HEK293 (cell line): Measurements from ENCODE around the gene LLGL2.

Experiments used
- CTCF ChIA-PET: fragments of 350-600 bp; formaldehyde crosslinking; extraction: SDS; loops from one replicate; lab custom pipeline; 2021; ENCODE audit warnings: antibody characterized with exemption; lab: Yijun Ruan, JAX
- POLR2A ChIA-PET: fragments of 300-600 bp; formaldehyde crosslinking; extraction: SDS; loops from one replicate; lab custom pipeline; 2020; ENCODE audit warnings: antibody characterized with exemption, inconsistent platforms; lab: Yijun Ruan, JAX
- H3K27ac ChIP-seq: fragments of 200-500 bp; sonication (Bioruptor generic); 2 replicates; pipeline ENCODE4 v1.5.1; 2014; ENCODE audit warnings: low read depth, low read length, control low read depth, inconsistent platforms; ENCODE audit errors: extremely low read depth
- H3K36me3 ChIP-seq, 2 experiments: fragments of 200-500 bp in 1 of 2; sonication (Bioruptor generic) in 1 of 2; 1 replicate in 1 of 2; 2 replicates in 1 of 2; pipeline ENCODE4 v1.5.1; 2014 to 2017; ENCODE audit warnings: inconsistent platforms in 2 of 2, low read length in 2 of 2; ENCODE audit not compliant: control insufficient read depth in 2 of 2, insufficient read depth in 1 of 2
- H3K4me1 ChIP-seq: fragments of 200-500 bp; sonication (Bioruptor generic); 2 replicates; pipeline ENCODE4 v1.5.1; 2014; ENCODE audit warnings: mild to moderate bottlenecking, low read length, inconsistent platforms; ENCODE audit not compliant: control insufficient read depth, insufficient read depth
- H3K4me3 ChIP-seq: 2 replicates; pipeline ENCODE4 v1.5.1; 2011; ENCODE audit warnings: low read depth, mild to moderate bottlenecking, control low read depth, low read length, moderate library complexity
- H3K9me3 ChIP-seq: fragments of 200-500 bp; sonication (Bioruptor generic); 2 replicates; pipeline ENCODE4 v1.5.1; 2014; ENCODE audit warnings: low read depth, low read length, inconsistent platforms; ENCODE audit not compliant: control insufficient read depth, insufficient read depth
- FEZF1 ChIP-seq: fragments of 450-650 bp; formaldehyde crosslinking; IDR thresholded peaks from 2 replicates; pipeline ENCODE4 v1.5.1; 2016; ENCODE audit warnings: missing biosample characterization, missing genetic modification characterization
- OVOL3 ChIP-seq: fragments of 450-650 bp; formaldehyde crosslinking; IDR thresholded peaks from 2 replicates; pipeline ENCODE4 v1.5.1; 2016; ENCODE audit warnings: missing biosample characterization, missing genetic modification characterization
- REPIN1 ChIP-seq: fragments of 450-650 bp; formaldehyde crosslinking; IDR thresholded peaks from 2 replicates; pipeline ENCODE4 v1.5.1; 2017; ENCODE audit warnings: missing biosample characterization, missing genetic modification characterization, low read depth
- ZBTB20 ChIP-seq: fragments of 450-650 bp; formaldehyde crosslinking; IDR thresholded peaks from 2 replicates; pipeline ENCODE4 v1.5.1; 2016; ENCODE audit warnings: missing biosample characterization, missing genetic modification characterization
- ZBTB48 ChIP-seq: fragments of 450-650 bp; formaldehyde crosslinking; IDR thresholded peaks from 2 replicates; pipeline ENCODE4 v1.5.1; 2016; ENCODE audit warnings: missing biosample characterization, missing genetic modification characterization
- ZFP41 ChIP-seq: fragments of 450-650 bp; formaldehyde crosslinking; IDR thresholded peaks from 2 replicates; pipeline ENCODE4 v1.5.1; 2016; ENCODE audit warnings: missing biosample characterization, missing genetic modification characterization, borderline replicate concordance
- ZNF274 ChIP-seq, 2 experiments: fragments of 200-500 bp in 1 of 2; fragments of 450-650 bp in 1 of 2; sonication (Bioruptor generic) in 1 of 2; formaldehyde crosslinking in 1 of 2; IDR thresholded peaks; 2 replicates each; pipeline versions ENCODE4 v1.5.1 to v1.6.1; 2014 to 2016; ENCODE audit warnings: borderline replicate concordance in 1 of 2, inconsistent platforms in 1 of 2, low read length in 1 of 2, missing biosample characterization in 1 of 2, missing genetic modification characterization in 1 of 2
- ZNF416 ChIP-seq: fragments of 450-650 bp; formaldehyde crosslinking; IDR thresholded peaks from 2 replicates; pipeline ENCODE4 v1.5.1; 2016; ENCODE audit warnings: missing biosample characterization, missing genetic modification characterization
- ZNF423 ChIP-seq: fragments of 450-650 bp; formaldehyde crosslinking; IDR thresholded peaks from 2 replicates; pipeline ENCODE4 v1.5.1; 2016; ENCODE audit warnings: missing biosample characterization, missing genetic modification characterization
- ZNF747 ChIP-seq: fragments of 450-650 bp; formaldehyde crosslinking; IDR thresholded peaks from 2 replicates; pipeline ENCODE4 v1.5.1; 2016; ENCODE audit warnings: missing biosample characterization, missing genetic modification characterization
- ZNF777 ChIP-seq: fragments of 450-650 bp; formaldehyde crosslinking; IDR thresholded peaks from 2 replicates; pipeline ENCODE4 v1.5.1; 2017; ENCODE audit warnings: missing biosample characterization, missing genetic modification characterization, borderline replicate concordance
- ZSCAN30 ChIP-seq: fragments of 450-650 bp; IDR thresholded peaks from 2 replicates; pipeline ENCODE4 v1.5.1; 2018; ENCODE audit warnings: missing biosample characterization, mild to moderate bottlenecking, missing genetic modification characterization, moderate library complexity
- TF ChIP-seq, protein P1 (sequence below): fragments of 450-650 bp; formaldehyde crosslinking; IDR thresholded peaks from 2 replicates; pipeline ENCODE4 v1.5.1; 2016; ENCODE audit warnings: missing biosample characterization, missing genetic modification characterization
- TF ChIP-seq, protein P2 (sequence below): fragments of 450-650 bp; formaldehyde crosslinking; IDR thresholded peaks from 2 replicates; pipeline ENCODE4 v1.5.1; 2016; ENCODE audit warnings: missing biosample characterization, missing genetic modification characterization
- TF ChIP-seq, protein P3 (sequence below): fragments of 450-650 bp; formaldehyde crosslinking; IDR thresholded peaks from 2 replicates; pipeline ENCODE4 v1.5.1; 2016; ENCODE audit warnings: missing biosample characterization, missing genetic modification characterization, low read depth
- TF ChIP-seq, protein P4 (sequence below): fragments of 450-650 bp; formaldehyde crosslinking; IDR thresholded peaks from 2 replicates; pipeline ENCODE4 v1.5.1; 2017; ENCODE audit warnings: missing biosample characterization, mild to moderate bottlenecking, missing genetic modification characterization, moderate library complexity
- TF ChIP-seq, protein P5 (sequence below): fragments of 450-650 bp; formaldehyde crosslinking; IDR thresholded peaks from 2 replicates; pipeline ENCODE4 v1.5.1; 2016; ENCODE audit warnings: missing biosample characterization, missing genetic modification characterization
- TF ChIP-seq, protein P6 (sequence below): fragments of 450-650 bp; formaldehyde crosslinking; IDR thresholded peaks from 2 replicates; pipeline ENCODE4 v1.5.1; 2017; ENCODE audit warnings: missing biosample characterization, missing genetic modification characterization
- TF ChIP-seq, protein P7 (sequence below): fragments of 450-650 bp; formaldehyde crosslinking; IDR thresholded peaks from 2 replicates; pipeline ENCODE4 v1.5.1; 2016; ENCODE audit warnings: missing biosample characterization, missing genetic modification characterization

LLGL2 gene

DNA sequence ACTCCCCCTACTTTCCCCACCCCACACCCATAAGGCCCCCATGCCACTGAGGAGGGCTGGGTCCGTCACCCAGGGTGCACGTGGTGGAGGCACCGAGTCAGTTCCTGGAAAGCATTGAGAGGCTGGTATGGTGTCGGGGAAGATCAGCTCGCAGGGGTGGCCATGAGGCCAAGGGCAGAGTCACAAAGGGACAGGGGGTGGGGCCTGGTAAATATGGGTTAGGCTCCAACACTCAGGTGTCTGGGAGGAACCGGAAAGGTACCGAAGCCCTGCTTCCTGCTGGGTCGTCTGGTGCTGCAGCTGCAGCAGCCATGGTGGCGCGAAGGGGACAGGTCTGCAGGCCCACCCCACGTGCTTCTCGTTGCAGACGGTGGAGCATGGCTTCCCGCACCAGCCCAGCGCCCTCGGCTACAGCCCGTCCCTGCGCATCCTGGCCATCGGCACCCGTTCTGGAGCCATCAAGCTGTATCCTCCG, 30.2 kb downstream of the LLGL2 start:
- Histone ChIP-seq H3K4me1 (0 out of 2 replicates have a peak, but pooled peaks cover 5% of the 10 kb centered on the region), H3K4me3 (no peak overlapping the region), H3K9me3 (no peaks in the 10 kb centered on the region), H3K27ac (no peak overlapping the region), H3K36me3 (no peaks in the 10 kb centered on the region)
- TF ChIP-seq ZFP41 (tag by site-specific recombination) (no peak), REPIN1 (no peak), ZNF747 (tag by site-specific recombination) (no peak)
- TF ChIP-seq, protein P1, sequence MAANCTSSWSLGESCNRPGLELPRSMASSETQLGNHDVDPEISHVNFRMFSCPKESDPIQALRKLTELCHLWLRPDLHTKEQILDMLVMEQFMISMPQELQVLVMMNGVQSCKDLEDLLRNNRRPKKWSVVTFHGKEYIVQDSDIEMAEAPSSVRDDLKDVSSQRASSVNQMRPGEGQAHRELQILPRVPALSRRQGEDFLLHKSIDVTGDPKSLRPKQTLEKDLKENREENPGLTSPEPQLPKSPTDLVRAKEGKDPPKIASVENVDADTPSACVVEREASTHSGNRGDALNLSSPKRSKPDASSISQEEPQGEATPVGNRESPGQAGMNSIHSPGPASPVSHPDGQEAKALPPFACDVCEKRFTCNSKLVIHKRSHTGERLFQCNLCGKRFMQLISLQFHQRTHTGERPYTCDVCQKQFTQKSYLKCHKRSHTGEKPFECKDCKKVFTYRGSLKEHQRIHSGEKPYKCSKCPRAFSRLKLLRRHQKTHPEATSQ (tag by site-specific recombination) = 0 out of 2 replicates have a peak, but pooled peaks have one; percentile 26
- TF ChIP-seq, protein P2, sequence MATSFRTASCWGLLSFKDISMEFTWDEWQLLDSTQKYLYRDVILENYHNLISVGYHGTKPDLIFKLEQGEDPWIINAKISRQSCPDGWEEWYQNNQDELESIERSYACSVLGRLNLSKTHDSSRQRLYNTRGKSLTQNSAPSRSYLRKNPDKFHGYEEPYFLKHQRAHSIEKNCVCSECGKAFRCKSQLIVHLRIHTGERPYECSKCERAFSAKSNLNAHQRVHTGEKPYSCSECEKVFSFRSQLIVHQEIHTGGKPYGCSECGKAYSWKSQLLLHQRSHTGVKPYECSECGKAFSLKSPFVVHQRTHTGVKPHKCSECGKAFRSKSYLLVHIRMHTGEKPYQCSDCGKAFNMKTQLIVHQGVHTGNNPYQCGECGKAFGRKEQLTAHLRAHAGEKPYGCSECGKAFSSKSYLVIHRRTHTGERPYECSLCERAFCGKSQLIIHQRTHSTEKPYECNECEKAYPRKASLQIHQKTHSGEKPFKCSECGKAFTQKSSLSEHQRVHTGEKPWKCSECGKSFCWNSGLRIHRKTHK (tag by site-specific recombination) = no peak
- ChIA-PET POLR2A (interaction anchor here (0.5 to 0.7 kb wide), 2 partner anchors 38 to 162 kb away, joined by 3 to 6 read pairs; no protein-coding TSS in a partner anchor), CTCF (interaction anchor here (0.6 to 1.3 kb wide), 3 partner anchors 13 to 115 kb away, joined by 4 to 6 read pairs (median 4); no protein-coding TSS in a partner anchor)

DNA sequence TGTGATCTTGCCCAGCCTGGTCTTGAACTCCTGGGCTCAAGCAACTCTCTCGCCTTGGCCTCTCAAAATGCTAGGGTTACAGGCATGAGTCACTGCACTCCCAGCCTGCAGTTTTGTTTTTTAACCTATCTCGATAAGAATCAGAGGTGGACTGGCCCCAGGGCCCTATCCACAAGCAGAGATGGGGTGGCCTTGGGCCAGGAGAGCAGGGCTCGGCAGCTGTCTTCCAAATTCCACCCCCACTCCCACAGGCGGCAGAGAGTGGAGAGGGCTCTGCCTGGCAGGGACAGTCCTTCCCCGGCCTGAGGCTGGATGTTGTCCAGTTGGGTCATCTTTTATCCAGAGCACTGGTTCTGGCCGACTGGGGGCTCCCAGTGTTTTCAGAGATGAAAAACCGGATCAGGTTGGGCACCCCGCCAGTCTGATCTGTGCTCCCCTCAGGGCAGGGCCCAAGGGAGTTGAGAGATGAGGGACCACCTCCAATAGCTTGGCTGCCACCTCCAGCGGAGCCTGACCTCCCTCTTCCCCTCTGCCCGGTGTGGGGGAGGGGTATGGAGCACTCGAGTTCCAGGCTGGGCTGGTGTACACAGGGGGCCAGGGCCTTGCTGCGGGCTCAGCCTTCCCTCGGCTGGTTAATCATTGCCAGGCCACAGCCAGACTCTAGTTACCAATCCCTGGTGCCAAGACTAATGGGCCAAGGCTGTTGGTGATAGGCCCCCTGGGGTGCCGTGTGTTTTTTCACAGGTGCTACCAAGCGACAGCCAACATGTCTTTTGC, 31.8 kb downstream of the LLGL2 start:
- Histone ChIP-seq H3K4me3 (no peak overlapping the region), H3K27ac (peak overlapping the region; percentile 36; the same call in 1 of the 2 replicates), H3K9me3 (no peaks in the 10 kb centered on the region), H3K4me1 (0 out of 2 replicates have a peak, but pooled peaks cover 5% of the 10 kb centered on the region), H3K36me3 (no peaks in the 10 kb centered on the region)
- POLR2A ChIA-PET = no interaction called here
- CTCF ChIA-PET = no interaction called here
- TF ChIP-seq ZNF777 (tag by site-specific recombination) (no peak), ZBTB20 (tag by site-specific recombination) (no peak), FEZF1 (tag by site-specific recombination) (peak; percentile 59), ZNF416 (tag by site-specific recombination) (no peak), OVOL3 (tag by site-specific recombination) (no peak), ZBTB48 (tag by site-specific recombination) (0 out of 2 replicates have a peak, but pooled peaks have one; percentile 24), ZSCAN30 (tag by site-specific recombination) (no peak), ZNF274 (IDR thresholded peaks at IDR 0.05; ENCODE audit: low read length) (no peak), ZNF274 (tag by site-specific recombination; IDR thresholded peaks at IDR 0.05; ENCODE audit: borderline replicate concordance) (no peak), ZNF423 (tag by site-specific recombination) (0 out of 2 replicates have a peak, but pooled peaks have one; percentile 18)
- TF ChIP-seq, protein P3, sequence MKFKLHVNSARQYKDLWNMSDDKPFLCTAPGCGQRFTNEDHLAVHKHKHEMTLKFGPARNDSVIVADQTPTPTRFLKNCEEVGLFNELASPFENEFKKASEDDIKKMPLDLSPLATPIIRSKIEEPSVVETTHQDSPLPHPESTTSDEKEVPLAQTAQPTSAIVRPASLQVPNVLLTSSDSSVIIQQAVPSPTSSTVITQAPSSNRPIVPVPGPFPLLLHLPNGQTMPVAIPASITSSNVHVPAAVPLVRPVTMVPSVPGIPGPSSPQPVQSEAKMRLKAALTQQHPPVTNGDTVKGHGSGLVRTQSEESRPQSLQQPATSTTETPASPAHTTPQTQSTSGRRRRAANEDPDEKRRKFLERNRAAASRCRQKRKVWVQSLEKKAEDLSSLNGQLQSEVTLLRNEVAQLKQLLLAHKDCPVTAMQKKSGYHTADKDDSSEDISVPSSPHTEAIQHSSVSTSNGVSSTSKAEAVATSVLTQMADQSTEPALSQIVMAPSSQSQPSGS = no peak
- TF ChIP-seq, protein P4, sequence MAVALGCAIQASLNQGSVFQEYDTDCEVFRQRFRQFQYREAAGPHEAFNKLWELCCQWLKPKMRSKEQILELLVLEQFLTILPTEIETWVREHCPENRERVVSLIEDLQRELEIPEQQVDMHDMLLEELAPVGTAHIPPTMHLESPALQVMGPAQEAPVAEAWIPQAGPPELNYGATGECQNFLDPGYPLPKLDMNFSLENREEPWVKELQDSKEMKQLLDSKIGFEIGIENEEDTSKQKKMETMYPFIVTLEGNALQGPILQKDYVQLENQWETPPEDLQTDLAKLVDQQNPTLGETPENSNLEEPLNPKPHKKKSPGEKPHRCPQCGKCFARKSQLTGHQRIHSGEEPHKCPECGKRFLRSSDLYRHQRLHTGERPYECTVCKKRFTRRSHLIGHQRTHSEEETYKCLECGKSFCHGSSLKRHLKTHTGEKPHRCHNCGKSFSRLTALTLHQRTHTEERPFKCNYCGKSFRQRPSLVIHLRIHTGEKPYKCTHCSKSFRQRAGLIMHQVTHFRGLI = no peak
- TF ChIP-seq, protein P5, sequence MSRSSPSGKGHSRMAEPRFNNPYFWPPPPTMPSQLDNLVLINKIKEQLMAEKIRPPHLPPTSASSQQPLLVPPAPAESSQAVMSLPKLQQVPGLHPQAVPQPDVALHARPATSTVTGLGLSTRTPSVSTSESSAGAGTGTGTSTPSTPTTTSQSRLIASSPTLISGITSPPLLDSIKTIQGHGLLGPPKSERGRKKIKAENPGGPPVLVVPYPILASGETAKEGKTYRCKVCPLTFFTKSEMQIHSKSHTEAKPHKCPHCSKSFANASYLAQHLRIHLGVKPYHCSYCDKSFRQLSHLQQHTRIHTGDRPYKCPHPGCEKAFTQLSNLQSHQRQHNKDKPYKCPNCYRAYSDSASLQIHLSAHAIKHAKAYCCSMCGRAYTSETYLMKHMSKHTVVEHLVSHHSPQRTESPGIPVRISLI (tag by site-specific recombination) = 0 out of 2 replicates have a peak, but pooled peaks have one; percentile 16
- TF ChIP-seq, protein P6, sequence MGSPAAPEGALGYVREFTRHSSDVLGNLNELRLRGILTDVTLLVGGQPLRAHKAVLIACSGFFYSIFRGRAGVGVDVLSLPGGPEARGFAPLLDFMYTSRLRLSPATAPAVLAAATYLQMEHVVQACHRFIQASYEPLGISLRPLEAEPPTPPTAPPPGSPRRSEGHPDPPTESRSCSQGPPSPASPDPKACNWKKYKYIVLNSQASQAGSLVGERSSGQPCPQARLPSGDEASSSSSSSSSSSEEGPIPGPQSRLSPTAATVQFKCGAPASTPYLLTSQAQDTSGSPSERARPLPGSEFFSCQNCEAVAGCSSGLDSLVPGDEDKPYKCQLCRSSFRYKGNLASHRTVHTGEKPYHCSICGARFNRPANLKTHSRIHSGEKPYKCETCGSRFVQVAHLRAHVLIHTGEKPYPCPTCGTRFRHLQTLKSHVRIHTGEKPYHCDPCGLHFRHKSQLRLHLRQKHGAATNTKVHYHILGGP (tag by site-specific recombination) = no peak
- TF ChIP-seq, protein P7, sequence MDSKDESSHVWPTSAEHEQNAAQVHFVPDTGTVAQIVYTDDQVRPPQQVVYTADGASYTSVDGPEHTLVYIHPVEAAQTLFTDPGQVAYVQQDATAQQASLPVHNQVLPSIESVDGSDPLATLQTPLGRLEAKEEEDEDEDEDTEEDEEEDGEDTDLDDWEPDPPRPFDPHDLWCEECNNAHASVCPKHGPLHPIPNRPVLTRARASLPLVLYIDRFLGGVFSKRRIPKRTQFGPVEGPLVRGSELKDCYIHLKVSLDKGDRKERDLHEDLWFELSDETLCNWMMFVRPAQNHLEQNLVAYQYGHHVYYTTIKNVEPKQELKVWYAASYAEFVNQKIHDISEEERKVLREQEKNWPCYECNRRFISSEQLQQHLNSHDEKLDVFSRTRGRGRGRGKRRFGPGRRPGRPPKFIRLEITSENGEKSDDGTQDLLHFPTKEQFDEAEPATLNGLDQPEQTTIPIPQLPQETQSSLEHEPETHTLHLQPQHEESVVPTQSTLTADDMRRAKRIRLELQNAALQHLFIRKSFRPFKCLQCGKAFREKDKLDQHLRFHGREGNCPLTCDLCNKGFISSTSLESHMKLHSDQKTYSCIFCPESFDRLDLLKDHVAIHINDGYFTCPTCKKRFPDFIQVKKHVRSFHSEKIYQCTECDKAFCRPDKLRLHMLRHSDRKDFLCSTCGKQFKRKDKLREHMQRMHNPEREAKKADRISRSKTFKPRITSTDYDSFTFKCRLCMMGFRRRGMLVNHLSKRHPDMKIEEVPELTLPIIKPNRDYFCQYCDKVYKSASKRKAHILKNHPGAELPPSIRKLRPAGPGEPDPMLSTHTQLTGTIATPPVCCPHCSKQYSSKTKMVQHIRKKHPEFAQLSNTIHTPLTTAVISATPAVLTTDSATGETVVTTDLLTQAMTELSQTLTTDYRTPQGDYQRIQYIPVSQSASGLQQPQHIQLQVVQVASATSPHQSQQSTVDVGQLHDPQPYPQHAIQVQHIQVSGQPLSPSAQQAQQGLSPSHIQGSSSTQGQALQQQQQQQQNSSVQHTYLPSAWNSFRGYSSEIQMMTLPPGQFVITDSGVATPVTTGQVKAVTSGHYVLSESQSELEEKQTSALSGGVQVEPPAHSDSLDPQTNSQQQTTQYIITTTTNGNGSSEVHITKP (tag by site-specific recombination) = peak; percentile 71
